GM12892 (cell line): ENCODE data around the gene CPEB3.

ENCODE experiments used
- POLR2A ChIP-seq: IDR thresholded peaks from 2 replicates; pipeline ENCODE4 v1.6.1; 2011; ENCODE audit warnings: low read depth, low read length, control low read depth
- POLR2AphosphoS5 ChIP-seq: IDR thresholded peaks from 2 replicates; pipeline ENCODE4 v1.6.1; 2011; ENCODE audit warnings: low read depth, low read length, control low read depth

- TF ChIP-seq POLR2AphosphoS5 (no peak), POLR2A (no peak)
These were observed 71.3 kb downstream of the CPEB3 start for GRCh38 chr10:92219559-92219958.
